Measurements from ENCODE around the gene CPSF4L. TPM values are rescaled to one million over a fixed set of nuclear protein-coding genes. Genes with fewer than 3 reads are reported as not detected.

Gene CPSF4L
- total RNA-seq, 1 experiment from 2014 or later, result not detected

DNA sequence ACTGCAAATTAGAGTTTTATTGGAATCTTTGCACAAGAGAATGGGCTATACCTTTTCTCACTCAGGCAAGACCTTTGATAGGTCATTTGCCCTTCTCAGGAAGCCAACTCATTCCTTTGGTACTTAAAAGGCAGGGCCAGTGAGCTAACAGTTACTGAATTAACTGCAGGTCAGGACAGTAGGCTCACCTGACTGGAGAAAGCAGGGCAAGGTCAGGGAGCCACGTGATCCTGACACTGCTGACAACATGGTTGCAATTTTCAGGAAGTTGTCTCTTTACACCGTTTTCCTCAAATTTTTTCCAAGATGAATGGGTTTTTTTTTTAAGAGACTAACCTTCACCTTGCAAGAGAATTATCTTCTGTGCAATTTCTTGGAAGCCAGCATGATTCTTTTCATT is 21.1 kb downstream of the CPSF4L start:
- Histone ChIP-seq H3K9me3 (ENCODE audit: low read depth, low read length, poor library complexity, severe bottlenecking) (no peaks in the 10 kb centered on the region), H3K27ac (ENCODE audit: low read depth, low read length, poor library complexity, severe bottlenecking) (no peak overlapping the region), H3K4me3 (ENCODE audit: low read depth, low read length, poor library complexity, severe bottlenecking) (no peak overlapping the region), H3K27me3 (replicated peaks; ENCODE audit: insufficient read depth, low read depth, low read length, poor library complexity) (no peaks in the 10 kb centered on the region), H3K4me1 (ENCODE audit: insufficient read depth, low read length, poor library complexity, severe bottlenecking) (no peaks in the 10 kb centered on the region), H3K36me3 (ENCODE audit: insufficient read depth, low read length, poor library complexity, severe bottlenecking) (peaks cover 32% of the 10 kb centered on the region)
- DNase-seq (ENCODE audit: low spot score), result no peak
- intact Hi-C loops (cut with micrococcal nuclease; ENCODE audit: unreplicated experiment), result no loop called here
- BruUV-seq (replicated peaks), result no TSS peak
- ChIA-PET CTCF (no interaction called here), POLR2A (ENCODE audit: low non-redundant PET) (no interaction called here)
- TF ChIP-seq EZH2 (IDR thresholded peaks at IDR 0.05; ENCODE audit: borderline replicate concordance, low read depth, low read length, poor library complexity, severe bottlenecking), result no peak
- TF ChIP-seq, protein P1, sequence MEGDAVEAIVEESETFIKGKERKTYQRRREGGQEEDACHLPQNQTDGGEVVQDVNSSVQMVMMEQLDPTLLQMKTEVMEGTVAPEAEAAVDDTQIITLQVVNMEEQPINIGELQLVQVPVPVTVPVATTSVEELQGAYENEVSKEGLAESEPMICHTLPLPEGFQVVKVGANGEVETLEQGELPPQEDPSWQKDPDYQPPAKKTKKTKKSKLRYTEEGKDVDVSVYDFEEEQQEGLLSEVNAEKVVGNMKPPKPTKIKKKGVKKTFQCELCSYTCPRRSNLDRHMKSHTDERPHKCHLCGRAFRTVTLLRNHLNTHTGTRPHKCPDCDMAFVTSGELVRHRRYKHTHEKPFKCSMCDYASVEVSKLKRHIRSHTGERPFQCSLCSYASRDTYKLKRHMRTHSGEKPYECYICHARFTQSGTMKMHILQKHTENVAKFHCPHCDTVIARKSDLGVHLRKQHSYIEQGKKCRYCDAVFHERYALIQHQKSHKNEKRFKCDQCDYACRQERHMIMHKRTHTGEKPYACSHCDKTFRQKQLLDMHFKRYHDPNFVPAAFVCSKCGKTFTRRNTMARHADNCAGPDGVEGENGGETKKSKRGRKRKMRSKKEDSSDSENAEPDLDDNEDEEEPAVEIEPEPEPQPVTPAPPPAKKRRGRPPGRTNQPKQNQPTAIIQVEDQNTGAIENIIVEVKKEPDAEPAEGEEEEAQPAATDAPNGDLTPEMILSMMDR (conservative IDR thresholded peaks at IDR 0.05; ENCODE audit: low read depth, low read length), result no peak

DNA sequence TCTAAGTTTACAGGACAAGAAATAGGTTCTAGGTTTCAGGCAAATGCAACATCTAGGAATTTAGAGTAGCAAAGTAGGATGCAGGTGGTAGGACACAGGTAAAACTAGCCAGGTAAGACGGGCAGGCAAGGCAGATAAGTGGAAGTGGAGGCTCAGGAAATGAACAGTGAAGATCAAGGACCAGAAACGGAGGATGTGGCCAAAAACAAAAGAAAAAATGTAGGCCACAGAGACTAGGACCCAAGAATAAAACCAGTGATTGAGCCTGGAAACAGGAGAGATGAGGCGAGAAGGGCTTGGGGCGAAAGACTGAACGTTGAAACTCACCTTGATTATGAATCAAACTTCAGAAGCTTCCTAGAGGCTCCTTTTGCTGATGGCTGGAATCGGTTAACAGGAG is 24.0 kb downstream of the CPSF4L start:
- no peaks in the 10 kb centered on the region for H3K9me3 ChIP-seq (ENCODE audit: low read depth, low read length, poor library complexity, severe bottlenecking)
- CTCF ChIA-PET, result no interaction called here
- no TSS peak for BruUV-seq (replicated peaks)
- POLR2A ChIA-PET (ENCODE audit: low non-redundant PET), result no interaction called here
- no peak for TF ChIP-seq EZH2 (IDR thresholded peaks at IDR 0.05; ENCODE audit: borderline replicate concordance, low read depth, low read length, poor library complexity, severe bottlenecking)
- TF ChIP-seq, protein P1 (conservative IDR thresholded peaks at IDR 0.05; ENCODE audit: low read depth, low read length), result no peak
- H3K36me3 ChIP-seq (ENCODE audit: insufficient read depth, low read length, poor library complexity, severe bottlenecking), result peaks cover 28% of the 10 kb centered on the region
- no peak overlapping the region for H3K4me3 ChIP-seq (ENCODE audit: low read depth, low read length, poor library complexity, severe bottlenecking)
- intact Hi-C loops (cut with micrococcal nuclease; ENCODE audit: unreplicated experiment), result no loop called here
- no peak for DNase-seq (ENCODE audit: low spot score)
- no peaks in the 10 kb centered on the region for H3K27me3 ChIP-seq (replicated peaks; ENCODE audit: insufficient read depth, low read depth, low read length, poor library complexity)
- H3K27ac ChIP-seq (ENCODE audit: low read depth, low read length, poor library complexity, severe bottlenecking), result no peak overlapping the region
- peaks cover 6% of the 10 kb centered on the region for H3K4me1 ChIP-seq (ENCODE audit: insufficient read depth, low read length, poor library complexity, severe bottlenecking)

DNA sequence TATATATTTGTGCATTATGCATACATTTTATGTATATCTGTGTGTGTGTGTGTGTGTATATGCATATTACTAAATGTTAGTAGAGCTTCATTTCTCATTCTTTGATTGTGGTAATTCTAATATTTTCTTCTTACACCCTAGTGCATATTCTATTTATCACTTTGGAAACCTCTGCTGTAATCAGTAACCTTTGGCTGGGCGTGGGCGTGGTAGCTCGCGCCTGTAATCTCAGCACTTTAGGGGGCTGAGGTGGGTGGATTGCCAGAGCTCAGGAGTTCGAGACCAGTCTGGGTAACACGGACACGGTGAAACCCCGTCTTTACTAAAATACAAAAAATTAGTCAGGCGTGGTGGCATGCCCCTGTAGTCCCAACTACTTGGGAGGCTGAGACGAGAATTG is 26.9 kb downstream of the CPSF4L start:
- Histone ChIP-seq H3K27ac (ENCODE audit: low read depth, low read length, poor library complexity, severe bottlenecking) (no peak overlapping the region), H3K4me1 (ENCODE audit: insufficient read depth, low read length, poor library complexity, severe bottlenecking) (peaks cover 6% of the 10 kb centered on the region), H3K9me3 (ENCODE audit: low read depth, low read length, poor library complexity, severe bottlenecking) (no peaks in the 10 kb centered on the region), H3K4me3 (ENCODE audit: low read depth, low read length, poor library complexity, severe bottlenecking) (no peak overlapping the region), H3K36me3 (ENCODE audit: insufficient read depth, low read length, poor library complexity, severe bottlenecking) (peaks cover 18% of the 10 kb centered on the region), H3K27me3 (replicated peaks; ENCODE audit: insufficient read depth, low read depth, low read length, poor library complexity) (no peaks in the 10 kb centered on the region)
- no peak for DNase-seq (ENCODE audit: low spot score)
- TF ChIP-seq EZH2 (IDR thresholded peaks at IDR 0.05; ENCODE audit: borderline replicate concordance, low read depth, low read length, poor library complexity, severe bottlenecking), result no peak
- TF ChIP-seq, protein P1 (conservative IDR thresholded peaks at IDR 0.05; ENCODE audit: low read depth, low read length), result no peak
- POLR2A ChIA-PET (ENCODE audit: low non-redundant PET), result no interaction called here
- intact Hi-C loops (cut with micrococcal nuclease; ENCODE audit: unreplicated experiment), result loop anchor here (5.0 kb wide), 1 partner anchor 42 kb away; the partner anchor contains the start of gene COG1
- BruUV-seq (replicated peaks), result no TSS peak
- CTCF ChIA-PET, result no interaction called here

All from A673 (cell line).